B cell (primary cell): ENCODE data around the gene ESPN.

Experiments
- EZH2 ChIP-seq: IDR thresholded peaks from 2 replicates; pipeline ENCODE4 v1.6.1; 2012; ENCODE audit warnings: borderline replicate concordance, low read depth, mild to moderate bottlenecking, moderate library complexity, low read length; ENCODE audit not compliant: insufficient read depth, poor library complexity, severe bottlenecking
- TF ChIP-seq, protein P1 (sequence below): fragments of 200-600 bp; IDR thresholded peaks from one replicate; pipeline ENCODE4 v1.8.0; 2022; ENCODE audit warnings: antibody characterized with exemption, mild to moderate bottlenecking

DNA sequence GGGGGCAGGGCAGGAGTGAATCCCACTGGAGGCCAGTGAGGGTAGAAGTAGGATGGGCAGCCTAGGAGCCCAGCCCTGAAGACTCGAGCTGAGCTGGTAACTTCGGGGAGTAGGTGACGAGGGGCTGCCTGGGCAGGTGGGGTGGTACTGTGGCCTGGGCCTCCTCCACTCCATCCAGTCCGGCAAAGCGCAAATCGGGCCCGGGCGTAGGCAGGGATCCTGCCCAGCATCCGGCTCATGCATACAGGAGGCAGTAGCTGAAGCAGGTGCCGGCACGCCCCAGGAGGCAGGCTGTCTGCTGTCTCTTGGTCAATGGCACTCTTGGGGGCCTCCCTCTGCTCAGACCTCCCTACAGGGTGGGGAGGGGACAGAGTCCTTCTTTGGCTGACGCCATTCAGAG is 42.6 kb downstream of the ESPN start:
- TF ChIP-seq, protein P1, sequence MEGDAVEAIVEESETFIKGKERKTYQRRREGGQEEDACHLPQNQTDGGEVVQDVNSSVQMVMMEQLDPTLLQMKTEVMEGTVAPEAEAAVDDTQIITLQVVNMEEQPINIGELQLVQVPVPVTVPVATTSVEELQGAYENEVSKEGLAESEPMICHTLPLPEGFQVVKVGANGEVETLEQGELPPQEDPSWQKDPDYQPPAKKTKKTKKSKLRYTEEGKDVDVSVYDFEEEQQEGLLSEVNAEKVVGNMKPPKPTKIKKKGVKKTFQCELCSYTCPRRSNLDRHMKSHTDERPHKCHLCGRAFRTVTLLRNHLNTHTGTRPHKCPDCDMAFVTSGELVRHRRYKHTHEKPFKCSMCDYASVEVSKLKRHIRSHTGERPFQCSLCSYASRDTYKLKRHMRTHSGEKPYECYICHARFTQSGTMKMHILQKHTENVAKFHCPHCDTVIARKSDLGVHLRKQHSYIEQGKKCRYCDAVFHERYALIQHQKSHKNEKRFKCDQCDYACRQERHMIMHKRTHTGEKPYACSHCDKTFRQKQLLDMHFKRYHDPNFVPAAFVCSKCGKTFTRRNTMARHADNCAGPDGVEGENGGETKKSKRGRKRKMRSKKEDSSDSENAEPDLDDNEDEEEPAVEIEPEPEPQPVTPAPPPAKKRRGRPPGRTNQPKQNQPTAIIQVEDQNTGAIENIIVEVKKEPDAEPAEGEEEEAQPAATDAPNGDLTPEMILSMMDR, result no peak
- TF ChIP-seq EZH2, result no peak
